GM19397 (cell line): ENCODE results near the gene EXOC3L1.

Experiments used
- ATAC-seq: cut with Tn5 transposase; IDR thresholded peaks from one replicate; pipeline ENCODE4 v1.9.1; 2021; ENCODE audit warnings: mild to moderate bottlenecking, moderate library complexity; ENCODE audit not compliant: unreplicated experiment

The EXOC3L1 gene

DNA sequence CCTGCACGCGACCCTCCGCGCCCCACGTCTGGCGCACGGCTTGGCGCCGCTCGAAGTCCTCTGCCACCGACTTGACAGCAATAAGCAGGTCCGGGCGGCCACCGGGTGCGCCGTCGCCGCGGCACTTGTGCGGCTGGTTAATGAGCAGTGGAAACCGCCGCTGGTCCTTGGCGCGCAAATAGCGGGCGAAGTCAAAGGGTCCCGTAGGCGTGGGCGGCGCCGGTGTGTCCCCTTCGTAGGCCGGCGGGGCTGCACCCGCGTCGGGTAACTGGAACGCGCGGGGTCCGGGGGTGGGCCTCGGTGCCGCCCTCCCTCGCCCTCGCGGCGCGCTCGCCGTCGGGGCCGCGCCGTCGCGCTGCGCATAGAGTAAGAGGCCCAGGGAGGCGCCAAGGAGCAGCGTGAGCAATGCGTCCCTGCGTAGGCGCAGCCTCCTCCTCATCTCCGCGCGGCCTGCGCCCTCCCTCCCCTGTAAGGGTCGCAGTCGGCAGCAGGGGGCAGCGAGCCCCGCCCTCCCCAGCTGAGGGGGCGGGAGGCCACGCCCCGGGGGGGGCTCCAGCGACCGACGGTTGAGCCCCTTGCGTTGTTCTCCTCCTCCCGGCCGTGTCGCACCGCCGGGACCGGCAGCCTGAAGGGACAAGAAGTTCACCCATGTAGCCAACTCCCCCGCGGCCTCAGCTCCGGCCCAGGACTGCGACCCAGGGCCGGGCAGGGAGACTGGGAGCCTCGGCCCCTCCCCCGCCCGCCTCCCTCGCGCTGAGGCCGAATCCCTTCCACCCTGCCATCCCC is 39.7 kb downstream of the EXOC3L1 start:
- ATAC-seq: peak; percentile 34

DNA sequence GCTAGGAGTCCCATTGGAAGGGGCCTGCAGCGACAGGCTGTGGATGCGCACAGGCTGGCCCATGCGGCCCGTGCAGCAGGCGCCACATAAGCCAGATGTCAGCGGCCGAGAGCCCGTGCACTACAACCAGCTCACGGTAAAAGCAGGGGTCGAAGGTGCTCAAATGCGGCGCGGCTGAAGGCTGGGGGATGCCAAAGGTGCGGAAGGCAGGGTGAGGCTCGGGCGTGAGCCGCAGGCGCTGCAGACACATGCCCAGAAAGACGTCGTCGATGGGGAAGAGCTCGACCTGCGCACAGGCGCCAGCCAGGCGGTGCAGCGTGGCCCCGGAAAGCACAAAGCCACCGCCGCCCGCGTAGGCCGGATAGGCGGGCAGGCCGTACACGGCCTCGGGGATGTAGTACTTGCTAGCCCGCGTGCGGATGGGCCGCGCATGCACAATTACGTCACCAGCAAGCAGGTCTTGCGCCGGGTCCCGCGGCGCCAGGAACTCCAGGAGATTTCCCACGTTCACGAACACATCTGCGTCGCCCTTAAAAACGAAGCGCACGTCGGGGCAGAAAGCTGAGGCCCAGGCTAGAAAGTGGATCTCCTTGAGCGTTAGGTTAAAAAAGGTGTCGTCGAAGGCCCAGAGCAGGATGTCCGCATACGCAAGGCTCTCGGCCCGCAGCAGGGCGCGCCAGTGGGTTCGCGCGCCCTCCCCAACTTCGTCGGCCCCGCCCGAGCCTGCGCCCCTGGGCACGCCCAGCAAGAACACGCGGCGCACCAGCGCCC is 40.5 kb downstream of the EXOC3L1 start:
- ATAC-seq: no peak

DNA sequence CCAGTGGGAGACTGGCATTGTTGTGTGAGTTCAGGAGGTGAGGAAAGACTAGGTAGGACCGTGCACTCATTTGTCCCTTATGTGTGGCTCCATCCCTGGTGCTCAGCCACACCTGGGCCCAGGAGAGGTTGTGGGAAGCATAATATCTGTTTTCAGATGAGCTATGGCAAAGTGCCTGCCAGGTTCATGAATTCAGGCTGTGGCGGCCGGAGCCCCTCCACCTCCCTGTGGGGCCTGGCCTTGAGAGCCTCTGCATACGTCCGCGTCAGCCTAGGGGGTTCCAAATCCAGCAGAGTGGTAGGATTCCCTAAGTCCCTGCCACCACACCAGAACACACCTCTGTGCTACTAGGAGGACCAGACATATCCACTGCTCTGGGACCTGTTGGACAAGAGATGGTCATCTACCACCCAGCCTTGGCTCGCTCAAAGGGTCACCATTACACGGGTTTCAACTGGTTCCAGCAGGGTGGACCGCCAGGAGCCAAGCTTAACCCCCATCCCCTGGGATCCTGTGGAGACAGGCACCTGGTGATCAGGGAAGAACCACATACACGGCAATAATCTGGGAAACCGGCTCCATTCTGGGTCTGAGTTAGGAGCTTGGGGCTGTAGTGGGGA is 41.2 kb downstream of the EXOC3L1 start:
- no peak for ATAC-seq

DNA sequence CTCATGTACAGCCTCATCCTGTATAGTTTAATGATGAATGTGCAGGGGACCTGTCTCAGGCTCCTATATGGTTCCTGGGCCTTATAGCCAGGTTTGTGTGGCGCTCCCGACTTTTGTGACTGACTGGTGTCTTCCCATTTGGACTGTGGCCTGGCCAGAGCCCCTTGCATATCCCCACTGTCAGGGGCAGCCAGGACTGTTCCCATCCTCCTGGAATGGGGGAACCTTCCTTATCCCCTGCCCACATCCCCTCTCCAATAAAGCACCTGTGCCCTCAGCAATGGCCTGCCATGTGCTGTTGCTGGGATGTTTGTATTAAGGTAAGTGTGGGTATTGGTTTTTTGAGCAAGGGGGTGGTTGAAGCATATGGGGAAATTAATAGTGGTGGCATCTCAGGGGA is 41.7 kb downstream of the EXOC3L1 start:
- ATAC-seq: no peak

DNA sequence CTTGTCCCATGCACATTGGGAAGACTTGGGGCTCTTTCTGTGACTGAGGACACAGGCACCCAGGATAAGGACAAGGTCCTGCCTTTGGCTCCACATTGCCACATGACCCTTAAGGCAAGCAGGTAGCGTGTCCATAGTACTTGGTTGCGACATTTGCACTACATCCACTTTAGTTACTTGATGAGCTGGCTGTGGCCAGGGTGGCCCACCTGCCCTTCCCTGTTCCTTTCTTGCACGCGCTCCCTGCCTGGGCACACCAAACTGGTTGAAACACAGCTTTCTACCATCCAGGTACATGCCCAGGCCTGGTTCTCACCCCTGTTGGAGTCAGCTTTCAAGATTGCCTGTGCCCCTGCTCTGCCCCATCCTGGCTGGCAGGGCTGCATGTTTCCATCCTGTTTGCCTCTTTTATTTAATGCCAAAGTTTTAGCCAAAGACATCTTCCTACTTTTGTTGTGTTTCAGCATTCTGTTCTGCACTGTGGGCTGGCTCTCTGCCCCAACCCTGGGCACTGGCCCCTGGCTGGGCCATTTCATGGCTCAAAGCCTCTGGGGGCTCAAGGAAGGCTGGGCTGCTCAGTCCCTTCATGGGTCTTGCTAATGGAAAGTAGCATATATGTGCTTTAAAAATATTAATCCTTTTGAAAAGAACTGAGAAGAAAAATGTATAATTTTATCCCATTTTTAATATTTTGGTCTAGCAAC is 42.3 kb downstream of the EXOC3L1 start:
- ATAC-seq: no peak

DNA sequence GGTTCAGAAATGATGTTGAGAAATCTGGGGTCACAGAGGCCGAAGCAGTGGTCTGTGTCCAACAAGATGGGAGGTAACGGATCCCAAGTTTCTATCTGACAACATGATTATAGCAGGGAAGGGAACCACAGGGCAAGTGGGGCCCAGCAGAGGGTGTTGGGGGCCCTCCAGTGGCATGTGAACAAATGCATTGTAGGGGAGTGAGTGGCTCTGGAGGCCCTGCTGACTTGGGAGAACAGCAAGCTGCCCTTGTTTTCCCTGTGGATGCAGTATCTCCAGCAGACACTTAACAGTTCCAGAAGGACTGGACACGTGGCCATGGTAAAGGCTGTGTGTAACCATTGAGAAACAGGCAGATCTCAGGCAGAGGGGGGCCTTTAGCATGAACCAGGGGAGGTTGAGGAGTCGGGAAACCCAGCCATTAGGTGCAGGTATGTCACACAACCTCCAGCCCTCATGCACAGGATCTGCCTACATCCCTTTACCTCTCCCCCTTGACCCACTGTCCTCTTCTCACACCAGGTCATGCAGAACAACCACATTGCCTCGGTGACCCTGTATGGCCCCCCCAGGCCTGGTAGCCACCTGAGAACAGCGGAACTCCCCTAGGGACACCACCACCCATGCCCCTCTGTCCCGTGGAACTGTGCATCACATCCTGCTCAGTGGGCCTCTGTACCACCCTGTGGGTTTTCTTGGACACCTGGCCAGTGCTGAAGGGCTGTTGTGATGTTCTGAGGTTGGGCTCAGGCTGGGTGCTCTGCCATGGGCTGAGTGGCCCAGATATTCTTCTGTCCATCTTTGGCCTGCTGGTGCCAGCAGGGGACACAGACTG is 43.2 kb downstream of the EXOC3L1 start:
- ATAC-seq: no peak

DNA sequence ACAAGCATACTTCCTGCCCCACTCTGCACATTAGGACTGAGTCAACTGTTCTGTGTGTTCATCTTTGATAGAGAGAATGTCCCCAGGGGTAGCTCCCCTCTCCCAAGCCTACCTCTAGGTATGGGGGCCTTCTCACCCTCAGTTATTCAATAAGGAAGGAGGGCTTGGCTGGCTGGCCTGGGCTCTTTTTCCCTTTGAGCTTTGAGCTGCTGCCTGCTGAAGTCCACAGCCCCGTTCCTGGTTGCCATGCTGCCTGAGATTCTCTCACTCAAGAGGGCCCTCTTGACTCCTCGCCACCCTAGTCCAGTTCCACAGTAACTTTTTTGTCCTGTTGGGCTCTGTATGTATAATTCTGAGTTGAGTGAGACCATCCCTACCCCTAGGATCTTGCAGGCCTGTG is 44.2 kb downstream of the EXOC3L1 start:
- no peak for ATAC-seq

DNA sequence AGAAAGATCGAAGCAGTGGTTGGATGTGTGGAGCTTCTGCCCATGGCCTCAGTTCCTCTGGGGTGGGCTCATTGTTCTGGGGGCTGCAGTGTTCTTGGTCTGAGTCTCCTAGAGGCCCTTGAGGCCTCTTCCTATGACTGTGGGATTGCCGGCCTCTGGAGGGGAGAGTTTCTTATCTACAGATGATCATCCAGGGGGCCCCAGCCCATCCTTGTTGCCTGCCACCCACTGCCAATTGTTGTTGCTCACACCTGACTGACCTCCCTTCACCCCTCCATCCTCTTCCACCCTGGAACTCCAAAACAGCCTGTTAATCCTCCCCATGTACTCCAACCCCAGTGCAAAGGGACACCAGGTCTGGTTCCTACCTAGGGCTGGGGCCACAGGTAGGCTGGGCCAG is 45.0 kb downstream of the EXOC3L1 start:
- no peak for ATAC-seq

DNA sequence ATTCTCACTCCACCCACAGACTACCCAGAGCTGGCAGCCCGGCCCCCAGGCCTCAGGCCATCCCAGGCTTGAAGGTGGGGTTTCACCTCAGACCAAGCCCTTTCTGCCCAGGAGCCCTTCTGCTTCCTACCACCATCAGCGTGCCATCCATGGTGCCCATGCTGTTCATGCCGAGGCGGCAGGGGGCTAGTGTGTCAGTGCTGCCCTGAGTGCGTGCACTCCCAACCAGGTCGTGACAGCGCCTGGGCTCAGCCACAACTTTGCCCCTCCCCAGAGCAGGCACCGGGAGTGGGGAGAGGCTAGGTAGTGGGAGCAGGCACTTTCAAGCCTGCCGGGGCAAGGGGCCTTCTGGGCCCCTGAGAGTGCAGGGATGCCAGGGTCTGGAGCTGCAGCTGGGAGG is 47.6 kb downstream of the EXOC3L1 start:
- no peak for ATAC-seq

DNA sequence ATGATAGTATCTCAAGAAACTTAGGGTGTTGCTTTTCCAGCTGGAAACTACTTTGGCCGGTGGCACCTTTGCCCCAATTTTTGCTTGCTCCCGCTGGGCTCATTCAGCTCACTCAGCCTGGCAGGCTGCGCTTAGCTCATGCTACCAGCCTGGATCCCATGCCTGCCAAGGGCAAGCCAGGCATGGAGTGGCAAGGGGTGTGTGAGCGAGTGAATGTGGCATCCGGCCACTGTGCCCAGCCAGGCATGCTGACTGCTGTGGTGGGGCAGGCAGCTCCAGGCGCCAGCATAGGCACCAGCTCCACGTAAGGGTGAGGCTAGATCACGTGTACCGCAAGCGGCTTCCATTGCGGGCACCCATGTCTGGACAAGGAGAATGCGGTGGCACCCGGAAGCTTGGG is 48.5 kb downstream of the EXOC3L1 start:
- no peak for ATAC-seq

DNA sequence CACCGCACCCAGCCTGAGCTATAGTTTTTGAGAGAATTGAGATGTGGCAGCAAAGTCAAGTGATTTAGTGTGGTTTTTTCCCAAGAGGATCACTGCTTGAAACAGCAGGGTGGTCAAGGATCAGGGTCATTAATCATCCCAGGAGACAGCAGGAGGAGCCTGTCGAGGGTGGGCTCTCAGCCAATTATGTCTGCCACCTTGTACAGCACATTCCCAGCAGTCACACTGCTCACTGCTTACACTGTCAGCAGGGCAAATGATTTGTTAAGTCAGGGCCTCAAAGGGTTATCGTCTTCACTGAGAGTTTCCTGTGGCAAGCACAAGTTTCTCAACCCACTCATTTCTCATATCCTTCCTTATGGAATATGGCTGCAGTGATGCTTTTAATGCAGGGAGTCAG is 52.3 kb downstream of the EXOC3L1 start:
- ATAC-seq: no peak
